LNCaP clone FGC (cell line): ENCODE results near the gene RBM44.
"Not testable (repeated sequence)": the region's sequence is repeated elsewhere in the genome, so short reads cannot be mapped to it uniquely, and the experiment has no call there.

ENCODE experiments used
- DNase-seq: peaks from one replicate; pipeline ENCODE4 v3.0.0-alpha.2; 2011; ENCODE audit warnings: low read depth
- H3K4me3 ChIP-seq: 2 replicates; pipeline ENCODE4 v1.5.1; 2011; ENCODE audit warnings: mild to moderate bottlenecking, low read depth, low read length, control low read depth
- CTCF ChIP-seq: IDR thresholded peaks from 2 replicates; pipeline ENCODE4 v1.5.1; 2012; ENCODE audit warnings: mild to moderate bottlenecking; ENCODE audit not compliant: control insufficient read depth, insufficient read depth; ENCODE audit errors: extremely low read depth

Gene RBM44

GRCh38 chr2:237798236-237799059 is at the start of gene RBM44:
Gene RBM44 (plus strand): TSS chr2:237798779. CDS start chr2:237813610, 14,831 bp downstream.
- no peak for TF ChIP-seq CTCF
- no peak for DNase-seq
- H3K4me3 ChIP-seq: no peak within 1 kb of the TSS

GRCh38 chr2:237749002-237749401 is 49.6 kb upstream of the RBM44 start:
- DNase-seq: no peak
- no peak overlapping the region for H3K4me3 ChIP-seq
- no peak for TF ChIP-seq CTCF

- no peak overlapping the region for H3K4me3 ChIP-seq
- no peak for TF ChIP-seq CTCF
- DNase-seq: no peak
Measured at GRCh38 chr2:237749961-237750360, 48.6 kb upstream of the RBM44 start.

- H3K4me3 ChIP-seq, DNase-seq: not testable (repeated sequence)
Measured at GRCh38 chr2:237750441-237750840, 48.1 kb upstream of the RBM44 start.

GRCh38 chr2:237752761-237753165 is 45.8 kb upstream of the RBM44 start:
- no peak overlapping the region for H3K4me3 ChIP-seq
- DNase-seq: no peak
- TF ChIP-seq CTCF: no peak

- TF ChIP-seq CTCF: no peak
- no peak overlapping the region for H3K4me3 ChIP-seq
- DNase-seq: no peak
Measured at GRCh38 chr2:237754182-237754581, 44.4 kb upstream of the RBM44 start.

- no peak for DNase-seq
- TF ChIP-seq CTCF: no peak
Measured at GRCh38 chr2:237754626-237755248, 43.8 kb upstream of the RBM44 start.

More at GRCh38 chr2:237754626-237755248, 43.8 kb upstream of the RBM44 start:
- H3K4me3 ChIP-seq: no peak overlapping the region
